Suprapubic skin (tissue), 3 donors: ENCODE measurements around the gene SPRR2B.

Experiments used
- EP300 ChIP-seq: sonication (generic); formaldehyde crosslinking; IDR thresholded peaks from one replicate; pipeline ENCODE4 v1.6.1; 2017; ENCODE audit warnings: antibody characterized with exemption
- POLR2A ChIP-seq, 2 donors: fragments of 450-650 bp; IDR thresholded peaks; one replicate each; pipeline ENCODE4 v1.6.1; 2017; ENCODE audit warnings: antibody characterized with exemption in 2 of 2, mild to moderate bottlenecking in 2 of 2, moderate library complexity in 2 of 2
- TF ChIP-seq, protein P1 (sequence below), 2 donors: fragments of 200-600 bp in 1 of 2; fragments of 450-650 bp in 1 of 2; sonication (generic) in 1 of 2; IDR thresholded peaks; one replicate each; pipeline ENCODE4 v1.5.1; 2016 to 2019; ENCODE audit warnings: antibody characterized with exemption in 2 of 2, mild to moderate bottlenecking in 1 of 2, moderate library complexity in 1 of 2

DNA sequence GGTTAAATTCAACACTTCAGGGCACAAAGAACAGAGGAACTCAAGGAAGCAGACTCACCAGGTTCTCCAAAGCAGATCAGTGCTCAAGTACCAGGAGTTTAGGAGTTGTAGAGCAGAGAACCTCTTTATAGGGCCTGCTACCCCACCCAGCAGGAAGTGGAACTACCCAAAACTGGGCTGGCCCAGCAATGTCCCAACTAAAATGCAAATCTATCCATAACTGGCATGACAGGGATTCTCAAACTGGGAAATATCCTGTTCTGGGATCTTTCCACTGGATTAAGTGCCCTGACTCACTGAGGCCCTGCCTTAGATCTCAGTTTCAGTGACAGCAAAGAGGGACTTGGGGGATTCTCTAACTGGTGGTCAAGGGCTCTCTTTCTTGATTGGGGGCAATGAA lies 23.0 kb upstream of the SPRR2B start, which contains the start of gene SPRR2E:
- TF ChIP-seq, protein P1, sequence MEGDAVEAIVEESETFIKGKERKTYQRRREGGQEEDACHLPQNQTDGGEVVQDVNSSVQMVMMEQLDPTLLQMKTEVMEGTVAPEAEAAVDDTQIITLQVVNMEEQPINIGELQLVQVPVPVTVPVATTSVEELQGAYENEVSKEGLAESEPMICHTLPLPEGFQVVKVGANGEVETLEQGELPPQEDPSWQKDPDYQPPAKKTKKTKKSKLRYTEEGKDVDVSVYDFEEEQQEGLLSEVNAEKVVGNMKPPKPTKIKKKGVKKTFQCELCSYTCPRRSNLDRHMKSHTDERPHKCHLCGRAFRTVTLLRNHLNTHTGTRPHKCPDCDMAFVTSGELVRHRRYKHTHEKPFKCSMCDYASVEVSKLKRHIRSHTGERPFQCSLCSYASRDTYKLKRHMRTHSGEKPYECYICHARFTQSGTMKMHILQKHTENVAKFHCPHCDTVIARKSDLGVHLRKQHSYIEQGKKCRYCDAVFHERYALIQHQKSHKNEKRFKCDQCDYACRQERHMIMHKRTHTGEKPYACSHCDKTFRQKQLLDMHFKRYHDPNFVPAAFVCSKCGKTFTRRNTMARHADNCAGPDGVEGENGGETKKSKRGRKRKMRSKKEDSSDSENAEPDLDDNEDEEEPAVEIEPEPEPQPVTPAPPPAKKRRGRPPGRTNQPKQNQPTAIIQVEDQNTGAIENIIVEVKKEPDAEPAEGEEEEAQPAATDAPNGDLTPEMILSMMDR (IDR thresholded peaks at IDR 0.05): no peak
- TF ChIP-seq POLR2A (IDR thresholded peaks at IDR 0.05) (no peak), EP300 (no peak)
